HepG2 (cell line): ENCODE results near the gene PAK1IP1. TPM values are rescaled to one million over a fixed set of nuclear protein-coding genes. Genes with fewer than 3 reads are reported as not detected.

Source experiments
- ATF7-NPFF ChIP-seq: sonication (generic); formaldehyde crosslinking; IDR thresholded peaks from 2 replicates; pipeline ENCODE4 v1.8.1; 2023; ENCODE audit warnings: mild to moderate bottlenecking, low read depth, missing genetic modification reagents, moderate library complexity
- BCL3 ChIP-seq: sonication (generic); formaldehyde crosslinking; IDR thresholded peaks from 2 replicates; pipeline ENCODE4 v1.5.1; 2020; ENCODE audit warnings: mild to moderate bottlenecking, missing genetic modification reagents, moderate library complexity
- DPF2 ChIP-seq: sonication (generic); formaldehyde crosslinking; IDR thresholded peaks from 2 replicates; pipeline ENCODE4 v1.4.0; 2020; ENCODE audit warnings: mild to moderate bottlenecking, low read depth, missing genetic modification reagents, borderline replicate concordance
- FLYWCH1 ChIP-seq: sonication (generic); formaldehyde crosslinking; IDR thresholded peaks from 2 replicates; pipeline ENCODE4 v1.8.1; 2023; ENCODE audit warnings: mild to moderate bottlenecking, missing genetic modification reagents
- FOXK2 ChIP-seq: fragments of 450-650 bp; IDR thresholded peaks from 2 replicates; pipeline ENCODE4 v1.6.1; 2016
- HDAC6 ChIP-seq: fragments of 200-600 bp; sonication (generic); IDR thresholded peaks from 2 replicates; pipeline ENCODE4 v1.7.0; 2017; ENCODE audit warnings: mild to moderate bottlenecking, antibody characterized with exemption, low read length, low read depth
- MIER2 ChIP-seq: IDR thresholded peaks from 2 replicates; pipeline ENCODE4 v1.6.1; 2016; ENCODE audit warnings: missing biosample characterization, missing genetic modification reagents
- RORA ChIP-seq: sonication (generic); formaldehyde crosslinking; IDR thresholded peaks from 2 replicates; pipeline ENCODE4 v1.5.0; 2020; ENCODE audit warnings: mild to moderate bottlenecking, missing genetic modification reagents, moderate library complexity
- SMC3 ChIP-seq: IDR thresholded peaks from 2 replicates; pipeline ENCODE4 v1.6.1; 2011; ENCODE audit warnings: low read length, improper control_type of control experiment
- SP140L ChIP-seq: sonication (generic); formaldehyde crosslinking; IDR thresholded peaks from 2 replicates; pipeline ENCODE4 v1.4.0; 2020; ENCODE audit warnings: missing genetic modification reagents, borderline replicate concordance
- SP4 ChIP-seq: sonication (generic); formaldehyde crosslinking; IDR thresholded peaks from 2 replicates; pipeline ENCODE4 v1.8.1; 2023; ENCODE audit warnings: mild to moderate bottlenecking, missing genetic modification reagents
- ZBTB14 ChIP-seq: sonication (generic); formaldehyde crosslinking; IDR thresholded peaks from 2 replicates; pipeline ENCODE4 v1.4.0; 2020; ENCODE audit warnings: missing genetic modification reagents
- ZBTB43 ChIP-seq: sonication (generic); formaldehyde crosslinking; conservative IDR thresholded peaks from 2 replicates; pipeline ENCODE4 v1.4.0; 2020; ENCODE audit warnings: missing genetic modification reagents
- ZNF136 ChIP-seq: sonication (generic); formaldehyde crosslinking; IDR thresholded peaks from 2 replicates; pipeline ENCODE4 v1.8.1; 2022; ENCODE audit warnings: low read depth, mild to moderate bottlenecking, moderate library complexity, missing genetic modification reagents
- ZNF24 ChIP-seq: fragments of 450-650 bp; IDR thresholded peaks from 2 replicates; pipeline ENCODE4 v1.6.1; 2017; ENCODE audit warnings: antibody characterized with exemption, mild to moderate bottlenecking
- ZNF570 ChIP-seq: sonication (generic); formaldehyde crosslinking; IDR thresholded peaks from 2 replicates; pipeline ENCODE4 v1.4.0; 2020; ENCODE audit warnings: mild to moderate bottlenecking, missing genetic modification reagents, borderline replicate concordance
- polyA plus RNA-seq, 8 experiments: library from polyadenylated mRNA; depleted of rRNA in 3 of 8; stranded (reverse) in 7 of 8; unstranded in 1 of 8; fragments of >200 nt; fragmentation: Illumina TruSeq in 4 of 8; extraction: Trizol in 4 of 8; gene quantifications; 2 replicates each; pipeline versions ENCODE4 v1.2.1 to v1.2.3, GENCODE V29; 2011 to 2016; ENCODE audit warnings: low read depth in 4 of 8, missing spikeins in 1 of 8, mixed read lengths in 1 of 8; ENCODE audit not compliant: insufficient read depth in 1 of 8
- total RNA-seq, 5 experiments: library from RNA; depleted of rRNA; stranded (reverse); fragments of >200 nt; fragmentation: Illumina TruSeq; extraction: Trizol; gene quantifications; 2 replicates each; pipeline ENCODE4 v1.2.3, GENCODE V29; 2016; ENCODE audit warnings: low read depth in 1 of 5
- TF ChIP-seq, protein P1 (sequence below): sonication (generic); formaldehyde crosslinking; IDR thresholded peaks from 2 replicates; pipeline ENCODE4 v1.5.0; 2020; ENCODE audit warnings: mild to moderate bottlenecking, missing genetic modification reagents, borderline replicate concordance

Gene PAK1IP1
- total and polyA plus RNA-seq, 2 of the 13 experiments (the other 11 are each of a cell fraction or from before 2014, with no cell fraction given): 23.4 to 66.2 TPM

GRCh38 chr6:10747251-10747972, 52.6 kb downstream of the PAK1IP1 start, which contains the start of gene TMEM14B (continued):
- TF ChIP-seq BCL3 (CRISPR knock-in tag): no peak; the same call in 1 of the 2 replicates
- 0 out of 2 replicates have a peak, but pooled peaks have one; percentile 3 for TF ChIP-seq SMC3
- no peak for TF ChIP-seq ZNF570
- no peak for TF ChIP-seq DPF2 (CRISPR knock-in tag)
- no peak; the same call in 1 of the 2 replicates for TF ChIP-seq FLYWCH1 (CRISPR knock-in tag)
- TF ChIP-seq RORA (CRISPR knock-in tag): no peak
- peak; percentile 75 for TF ChIP-seq MIER2 (CRISPR knock-in tag)
- peak; percentile 87 for TF ChIP-seq ZBTB14 (CRISPR knock-in tag)
- no peak for TF ChIP-seq HDAC6
- peak; percentile 84 for TF ChIP-seq SP4 (CRISPR knock-in tag)
- peak; percentile 79 for TF ChIP-seq ZBTB43 (CRISPR knock-in tag)
- TF ChIP-seq ZNF24: no peak
- TF ChIP-seq, protein P1, sequence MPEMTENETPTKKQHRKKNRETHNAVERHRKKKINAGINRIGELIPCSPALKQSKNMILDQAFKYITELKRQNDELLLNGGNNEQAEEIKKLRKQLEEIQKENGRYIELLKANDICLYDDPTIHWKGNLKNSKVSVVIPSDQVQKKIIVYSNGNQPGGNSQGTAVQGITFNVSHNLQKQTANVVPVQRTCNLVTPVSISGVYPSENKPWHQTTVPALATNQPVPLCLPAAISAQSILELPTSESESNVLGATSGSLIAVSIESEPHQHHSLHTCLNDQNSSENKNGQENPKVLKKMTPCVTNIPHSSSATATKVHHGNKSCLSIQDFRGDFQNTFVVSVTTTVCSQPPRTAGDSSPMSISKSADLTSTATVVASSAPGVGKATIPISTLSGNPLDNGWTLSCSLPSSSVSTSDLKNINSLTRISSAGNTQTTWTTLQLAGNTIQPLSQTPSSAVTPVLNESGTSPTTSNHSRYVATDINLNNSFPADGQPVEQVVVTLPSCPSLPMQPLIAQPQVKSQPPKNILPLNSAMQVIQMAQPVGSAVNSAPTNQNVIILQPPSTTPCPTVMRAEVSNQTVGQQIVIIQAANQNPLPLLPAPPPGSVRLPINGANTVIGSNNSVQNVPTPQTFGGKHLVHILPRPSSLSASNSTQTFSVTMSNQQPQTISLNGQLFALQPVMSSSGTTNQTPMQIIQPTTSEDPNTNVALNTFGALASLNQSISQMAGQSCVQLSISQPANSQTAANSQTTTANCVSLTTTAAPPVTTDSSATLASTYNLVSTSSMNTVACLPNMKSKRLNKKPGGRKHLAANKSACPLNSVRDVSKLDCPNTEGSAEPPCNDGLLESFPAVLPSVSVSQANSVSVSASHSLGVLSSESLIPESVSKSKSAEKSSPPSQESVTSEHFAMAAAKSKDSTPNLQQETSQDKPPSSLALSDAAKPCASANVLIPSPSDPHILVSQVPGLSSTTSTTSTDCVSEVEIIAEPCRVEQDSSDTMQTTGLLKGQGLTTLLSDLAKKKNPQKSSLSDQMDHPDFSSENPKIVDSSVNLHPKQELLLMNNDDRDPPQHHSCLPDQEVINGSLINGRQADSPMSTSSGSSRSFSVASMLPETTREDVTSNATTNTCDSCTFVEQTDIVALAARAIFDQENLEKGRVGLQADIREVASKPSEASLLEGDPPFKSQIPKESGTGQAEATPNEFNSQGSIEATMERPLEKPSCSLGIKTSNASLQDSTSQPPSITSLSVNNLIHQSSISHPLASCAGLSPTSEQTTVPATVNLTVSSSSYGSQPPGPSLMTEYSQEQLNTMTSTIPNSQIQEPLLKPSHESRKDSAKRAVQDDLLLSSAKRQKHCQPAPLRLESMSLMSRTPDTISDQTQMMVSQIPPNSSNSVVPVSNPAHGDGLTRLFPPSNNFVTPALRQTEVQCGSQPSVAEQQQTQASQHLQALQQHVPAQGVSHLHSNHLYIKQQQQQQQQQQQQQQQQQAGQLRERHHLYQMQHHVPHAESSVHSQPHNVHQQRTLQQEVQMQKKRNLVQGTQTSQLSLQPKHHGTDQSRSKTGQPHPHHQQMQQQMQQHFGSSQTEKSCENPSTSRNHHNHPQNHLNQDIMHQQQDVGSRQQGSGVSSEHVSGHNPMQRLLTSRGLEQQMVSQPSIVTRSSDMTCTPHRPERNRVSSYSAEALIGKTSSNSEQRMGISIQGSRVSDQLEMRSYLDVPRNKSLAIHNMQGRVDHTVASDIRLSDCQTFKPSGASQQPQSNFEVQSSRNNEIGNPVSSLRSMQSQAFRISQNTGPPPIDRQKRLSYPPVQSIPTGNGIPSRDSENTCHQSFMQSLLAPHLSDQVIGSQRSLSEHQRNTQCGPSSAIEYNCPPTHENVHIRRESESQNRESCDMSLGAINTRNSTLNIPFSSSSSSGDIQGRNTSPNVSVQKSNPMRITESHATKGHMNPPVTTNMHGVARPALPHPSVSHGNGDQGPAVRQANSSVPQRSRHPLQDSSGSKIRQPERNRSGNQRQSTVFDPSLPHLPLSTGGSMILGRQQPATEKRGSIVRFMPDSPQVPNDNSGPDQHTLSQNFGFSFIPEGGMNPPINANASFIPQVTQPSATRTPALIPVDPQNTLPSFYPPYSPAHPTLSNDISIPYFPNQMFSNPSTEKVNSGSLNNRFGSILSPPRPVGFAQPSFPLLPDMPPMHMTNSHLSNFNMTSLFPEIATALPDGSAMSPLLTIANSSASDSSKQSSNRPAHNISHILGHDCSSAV: no peak
- TF ChIP-seq ATF7-NPFF (CRISPR knock-in tag): peak; percentile 94
- TF ChIP-seq FOXK2: no peak; the same call in 1 of the 2 replicates
- no peak; the same call in none of the 2 replicates for TF ChIP-seq ZNF136
- TF ChIP-seq SP140L: peak; percentile 85; the same call in 1 of the 2 replicates
